NCI-H2081 treated with DMSO at 0.1 percent for 48 hours (cell line): ENCODE results near the gene FKBP1A.

ENCODE experiments used
- DNase-seq: peaks from one replicate; lab custom pipeline; 2025; lab: John Stamatoyannopoulos, UW

FKBP1A gene

GRCh38 chr20:1392693-1393506 is at the start of gene FKBP1A:
TSS of gene FKBP1A (minus strand) at chr20:1393054. CDS start at chr20:1392998, 56 bp downstream.
- DNase-seq = peak; percentile 62

- no peak for DNase-seq
Observed at GRCh38 chr20:1442304-1442703, 49.5 kb upstream of the FKBP1A start.

GRCh38 chr20:1441133-1441532 is 48.3 kb upstream of the FKBP1A start:
- no peak for DNase-seq

- no peak for DNase-seq
Observed at GRCh38 chr20:1440024-1440423, 47.2 kb upstream of the FKBP1A start.

- DNase-seq = no peak
Observed at GRCh38 chr20:1438361-1438760, 45.5 kb upstream of the FKBP1A start.

GRCh38 chr20:1437235-1437904 is 44.5 kb upstream of the FKBP1A start:
- DNase-seq = peak; percentile 14

GRCh38 chr20:1436263-1436662 is 43.4 kb upstream of the FKBP1A start:
- no peak for DNase-seq

GRCh38 chr20:1435337-1435699 is 42.5 kb upstream of the FKBP1A start:
- no peak for DNase-seq

- DNase-seq = no peak
Observed at GRCh38 chr20:1434571-1435336, 41.9 kb upstream of the FKBP1A start.

GRCh38 chr20:1431158-1431557 is 38.3 kb upstream of the FKBP1A start:
- DNase-seq = no peak

- DNase-seq = no peak
Observed at GRCh38 chr20:1430004-1430451, 37.2 kb upstream of the FKBP1A start.

- DNase-seq = no peak
Observed at GRCh38 chr20:1429143-1429728, 36.4 kb upstream of the FKBP1A start.

- peak; percentile 93 for DNase-seq
Observed at GRCh38 chr20:1427457-1428054, 34.7 kb upstream of the FKBP1A start.

- DNase-seq = no peak
Observed at GRCh38 chr20:1426231-1426849, 33.5 kb upstream of the FKBP1A start.

- no peak for DNase-seq
Observed at GRCh38 chr20:1424336-1424735, 31.5 kb upstream of the FKBP1A start.

GRCh38 chr20:1423625-1424106 is 30.8 kb upstream of the FKBP1A start:
- DNase-seq = no peak

- DNase-seq = no peak
Observed at GRCh38 chr20:1423206-1423605, 30.4 kb upstream of the FKBP1A start.

- DNase-seq = no peak
Observed at GRCh38 chr20:1422753-1423152, 29.9 kb upstream of the FKBP1A start.

- no peak for DNase-seq
Observed at GRCh38 chr20:1420066-1420465, 27.2 kb upstream of the FKBP1A start.

GRCh38 chr20:1418350-1418749 is 25.5 kb upstream of the FKBP1A start:
- DNase-seq = no peak

GRCh38 chr20:1417790-1418189 is 24.9 kb upstream of the FKBP1A start:
- no peak for DNase-seq
